CD8-positive, alpha-beta memory T cell (primary cell): ENCODE data around the gene CR1L. TPM values are rescaled to one million over a fixed set of nuclear protein-coding genes. Genes with fewer than 3 reads are reported as not detected.
"Not testable (repeated sequence)": the region's sequence is repeated elsewhere in the genome, so short reads cannot be mapped to it uniquely, and the experiment has no call there.

Source experiments
- CTCF ChIA-PET: fragments of 350-600 bp; sonication (Branson Sonifier 250); formaldehyde crosslinking; loops from one replicate; lab custom pipeline; 2021; ENCODE audit warnings: antibody characterized with exemption; lab: Charles Lee
- POLR2A ChIA-PET: fragments of 350-600 bp; sonication (Branson Sonifier 250); formaldehyde crosslinking; loops from one replicate; lab custom pipeline; 2021; ENCODE audit warnings: antibody characterized with exemption; lab: Charles Lee
- DNase-seq, 5 donors: peaks; one replicate each; pipeline versions ENCODE4 v3.0.0 to v3.0.0-alpha.2; 2020 to 2022; ENCODE audit warnings: mixed read lengths in 1 of 5
- H3K27ac ChIP-seq: one replicate; pipeline ENCODE4 v1.7.0; 2013; ENCODE audit warnings: low read depth, mild to moderate bottlenecking, low read length, moderate library complexity
- H3K27me3 ChIP-seq: 2 replicates; pipeline ENCODE4 v1.7.0; 2013; ENCODE audit warnings: low read length, mild to moderate bottlenecking; ENCODE audit not compliant: insufficient read depth, poor library complexity, severe bottlenecking
- H3K36me3 ChIP-seq: 2 replicates; pipeline ENCODE4 v1.7.0; 2013; ENCODE audit warnings: mild to moderate bottlenecking, low read length, moderate library complexity; ENCODE audit not compliant: insufficient read depth
- H3K4me1 ChIP-seq: 2 replicates; pipeline ENCODE4 v1.7.0; 2013; ENCODE audit warnings: mild to moderate bottlenecking, low read length, moderate library complexity; ENCODE audit not compliant: insufficient read depth
- H3K4me3 ChIP-seq: 2 replicates; pipeline ENCODE4 v1.7.0; 2013; ENCODE audit warnings: mild to moderate bottlenecking, low read length
- H3K9me3 ChIP-seq: 2 replicates; pipeline ENCODE4 v1.7.0; 2013; ENCODE audit warnings: mild to moderate bottlenecking, low read length
- H3K27ac Mint-ChIP-seq, 8 donors: one replicate each; pipeline ENCODE4 v1.8.0; 2020 to 2021; ENCODE audit warnings: mixed read lengths in 8 of 8, mild to moderate bottlenecking in 6 of 8, inconsistent platforms in 3 of 8, moderate library complexity in 3 of 8
- H3K27me3 Mint-ChIP-seq, 2 donors: one replicate each; pipeline ENCODE4 v1.8.0; 2020 to 2021; ENCODE audit warnings: mixed read lengths in 2 of 2, mild to moderate bottlenecking in 1 of 2, moderate library complexity in 1 of 2
- H3K36me3 Mint-ChIP-seq, 3 donors: one replicate each; pipeline ENCODE4 v1.8.0; 2020 to 2021; ENCODE audit warnings: mixed read lengths in 3 of 3, inconsistent platforms in 1 of 3, mild to moderate bottlenecking in 1 of 3
- H3K4me1 Mint-ChIP-seq, 3 donors: one replicate each; pipeline ENCODE4 v1.8.0; 2020 to 2021; ENCODE audit warnings: mixed read lengths in 3 of 3, inconsistent platforms in 1 of 3, mild to moderate bottlenecking in 1 of 3
- H3K4me3 Mint-ChIP-seq, 7 donors: one replicate each; pipeline ENCODE4 v1.8.0; 2020 to 2021; ENCODE audit warnings: mixed read lengths in 7 of 7, mild to moderate bottlenecking in 6 of 7, moderate library complexity in 4 of 7, inconsistent platforms in 2 of 7
- H3K9me3 Mint-ChIP-seq, 5 donors: one replicate each; pipeline ENCODE4 v1.8.0; 2020 to 2022; ENCODE audit warnings: mixed read lengths in 5 of 5, mild to moderate bottlenecking in 3 of 5, moderate library complexity in 2 of 5, inconsistent platforms in 1 of 5
- polyA plus RNA-seq: library from polyadenylated mRNA; unstranded; fragments of 300-500 nt; fragmentation: Illumina TruSeq; gene quantifications from one replicate; pipeline ENCODE4 v1.2.3, GENCODE V29; 2021
- total RNA-seq, 2 experiments: library from RNA; stranded (reverse); gene quantifications; one replicate each; pipeline ENCODE4 v1.2.3, GENCODE V29; 2021

The CR1L gene
- total and polyA plus RNA-seq, 3 experiments from 2014 or later = not detected

DNA sequence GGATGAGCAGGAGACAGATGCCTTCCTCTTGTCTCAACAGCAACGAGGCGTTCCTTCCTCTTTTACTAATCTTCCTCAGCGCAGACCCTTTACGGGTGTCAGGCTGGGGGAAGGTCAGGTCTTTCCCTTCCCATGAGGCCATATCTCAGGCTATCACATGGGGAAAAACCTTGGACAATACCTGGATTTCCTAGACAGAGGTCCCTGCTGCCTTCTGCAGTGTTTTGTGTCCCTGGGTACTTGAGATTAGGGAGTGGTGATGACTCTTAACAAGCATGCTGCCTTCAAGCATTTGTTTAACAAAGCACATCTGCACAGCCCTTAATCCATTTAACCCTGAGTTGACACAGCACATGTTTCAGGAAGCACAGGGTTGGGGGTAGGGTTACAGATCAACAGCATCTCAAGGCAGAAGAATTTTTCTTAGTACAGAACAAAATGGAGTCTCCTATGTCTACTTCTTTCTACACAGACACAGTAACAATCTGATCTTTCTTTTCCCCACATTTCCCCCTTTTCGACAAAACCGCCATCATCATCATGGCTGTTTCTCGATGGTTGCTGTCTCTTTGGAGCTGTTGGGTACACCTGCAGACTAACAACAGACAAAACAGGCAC is 9.3 kb upstream of the CR1L start:
- H3K36me3 ChIP-seq, H3K4me3 Mint-ChIP-seq, CTCF ChIA-PET, H3K4me3 ChIP-seq, H3K27ac Mint-ChIP-seq, H3K36me3 Mint-ChIP-seq, H3K27me3 ChIP-seq, POLR2A ChIA-PET, DNase-seq, H3K4me1 ChIP-seq, H3K9me3 Mint-ChIP-seq, H3K27ac ChIP-seq, H3K9me3 ChIP-seq, H3K4me1 Mint-ChIP-seq: not testable (repeated sequence)
- peaks cover 6 to 25% of the 10 kb centered on the region in 2 donors for H3K27me3 Mint-ChIP-seq

DNA sequence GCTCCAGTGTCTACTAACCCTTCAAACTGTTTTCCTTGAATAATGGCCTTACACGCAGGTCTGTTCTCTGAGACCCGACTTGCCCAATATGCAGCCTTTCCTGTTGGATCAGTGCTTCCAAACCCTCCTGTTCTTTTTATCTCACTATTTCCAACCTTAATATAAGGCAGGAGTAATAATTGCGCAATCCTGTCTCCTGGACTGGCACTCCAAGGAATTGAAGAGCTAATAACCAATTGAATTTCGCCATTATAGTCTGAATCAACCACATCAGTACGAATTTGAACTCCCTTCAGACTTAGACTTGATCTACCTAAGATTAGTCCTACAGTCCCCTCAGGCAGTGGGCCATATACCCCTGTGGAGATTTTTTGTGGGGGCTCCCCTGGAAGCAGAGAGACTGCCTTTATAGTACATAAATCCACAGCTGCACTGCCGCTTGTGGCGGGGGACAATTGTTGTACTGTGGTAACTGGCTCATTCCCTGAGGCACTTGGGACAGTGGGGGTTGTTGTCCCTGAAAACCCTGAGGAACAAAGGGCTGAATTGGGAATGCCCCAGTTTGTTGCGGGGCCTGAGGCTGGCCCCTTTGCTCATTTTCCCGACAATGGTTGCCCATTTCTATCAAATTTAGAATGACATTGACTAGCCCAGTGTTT is 6.3 kb upstream of the CR1L start:
- CTCF ChIA-PET, H3K4me3 Mint-ChIP-seq, H3K27ac Mint-ChIP-seq, H3K4me3 ChIP-seq, H3K9me3 ChIP-seq, H3K27ac ChIP-seq, H3K9me3 Mint-ChIP-seq, H3K27me3 ChIP-seq, H3K36me3 ChIP-seq, POLR2A ChIA-PET, H3K4me1 ChIP-seq, DNase-seq, H3K36me3 Mint-ChIP-seq, H3K4me1 Mint-ChIP-seq: not testable (repeated sequence)
- peaks cover 14 to 41% of the 10 kb centered on the region in 2 donors for H3K27me3 Mint-ChIP-seq

- CTCF ChIA-PET, H3K4me3 Mint-ChIP-seq, H3K9me3 Mint-ChIP-seq: not testable (repeated sequence)
Observed at GRCh38 chr1:207639362-207639761, 5.6 kb upstream of the CR1L start.

GRCh38 chr1:207644166-207644851 is 624 bp upstream of the CR1L start:
- no peak for DNase-seq
- H3K27ac Mint-ChIP-seq = no peak overlapping the region
- H3K9me3 ChIP-seq = no peaks in the 10 kb centered on the region
- H3K27ac ChIP-seq = no peak overlapping the region
- peaks cover 0 to 3% (median 0%) of the 10 kb centered on the region in 3 donors for H3K36me3 Mint-ChIP-seq
- H3K9me3 Mint-ChIP-seq = no peaks in the 10 kb centered on the region
- peaks cover 7 to 14% (median 9%) of the 10 kb centered on the region in 3 donors for H3K4me1 Mint-ChIP-seq
- H3K4me1 ChIP-seq = peaks cover 5% of the 10 kb centered on the region
- H3K36me3 ChIP-seq = no peaks in the 10 kb centered on the region
- H3K27me3 ChIP-seq = no peaks in the 10 kb centered on the region
- H3K4me3 ChIP-seq = peak overlapping the region; percentile 64
- H3K4me3 Mint-ChIP-seq = peak overlapping the region; percentile 67 to 86 (median 72)
- POLR2A ChIA-PET = no interaction called here
- H3K27me3 Mint-ChIP-seq = peaks cover 24 to 41% of the 10 kb centered on the region in 2 donors
- CTCF ChIA-PET = no interaction called here

More at GRCh38 chr1:207639362-207639761, 5.6 kb upstream of the CR1L start:
- H3K4me3 ChIP-seq, H3K9me3 ChIP-seq, H3K36me3 Mint-ChIP-seq, H3K27me3 ChIP-seq, H3K27ac Mint-ChIP-seq, H3K36me3 ChIP-seq, H3K4me1 Mint-ChIP-seq, H3K4me1 ChIP-seq, DNase-seq, H3K27ac ChIP-seq, POLR2A ChIA-PET: not testable (repeated sequence)
- H3K27me3 Mint-ChIP-seq = peaks cover 15 to 42% of the 10 kb centered on the region in 2 donors

DNA sequence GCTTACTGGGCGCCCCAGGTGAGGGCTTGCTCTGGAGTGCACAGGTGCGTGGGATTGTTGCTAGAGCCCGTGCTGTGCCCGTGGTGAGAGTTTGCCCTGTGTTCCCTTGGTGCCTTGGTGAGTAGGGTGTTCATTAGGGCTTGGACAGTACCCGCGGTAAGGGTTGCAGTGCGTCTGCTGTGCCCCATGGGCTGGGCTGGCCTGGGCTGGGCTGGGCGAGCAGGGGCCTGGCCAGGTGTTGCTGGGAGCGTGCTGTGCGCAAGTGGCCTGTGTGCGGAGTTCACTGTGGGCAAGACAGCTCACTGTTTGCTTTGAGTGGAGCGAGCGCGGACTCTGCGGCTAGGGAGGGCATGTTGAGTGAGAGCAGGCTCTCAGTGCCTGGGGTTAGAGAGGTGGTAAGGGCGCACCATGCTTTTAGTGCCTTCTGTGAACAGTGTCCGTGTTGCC is 725 bp downstream of the CR1L start:
- peaks cover 24 to 33% of the 10 kb centered on the region in 2 donors for H3K27me3 Mint-ChIP-seq
- DNase-seq = no peak
- H3K9me3 Mint-ChIP-seq = no peaks in the 10 kb centered on the region
- Histone ChIP-seq H3K36me3 (no peaks in the 10 kb centered on the region), H3K27ac (peak overlapping the region; percentile 64), H3K27me3 (no peaks in the 10 kb centered on the region), H3K4me3 (peak overlapping the region; percentile 64), H3K4me1 (peaks cover 5% of the 10 kb centered on the region), H3K9me3 (no peaks in the 10 kb centered on the region)
- ChIA-PET CTCF (no interaction called here), POLR2A (no interaction called here)
- peak overlapping the region; percentile 67 to 89 (median 73) for H3K4me3 Mint-ChIP-seq
- peaks cover 0 to 3% (median 0%) of the 10 kb centered on the region in 3 donors for H3K36me3 Mint-ChIP-seq
- no peak overlapping the region for H3K27ac Mint-ChIP-seq
- H3K4me1 Mint-ChIP-seq = peaks cover 7 to 14% (median 9%) of the 10 kb centered on the region in 3 donors

- Mint-ChIP-seq H3K27ac (no peak overlapping the region), H3K9me3 (no peaks in the 10 kb centered on the region), H3K27me3 (peaks cover 22 to 31% of the 10 kb centered on the region in 2 donors), H3K4me3 (peak overlapping the region in 6 of 7 donors; percentile 36 to 89 (median 64)), H3K36me3 (peaks cover 0 to 3% (median 0%) of the 10 kb centered on the region in 3 donors), H3K4me1 (peaks cover 7 to 14% (median 9%) of the 10 kb centered on the region in 3 donors)
- no peaks in the 10 kb centered on the region for H3K9me3 ChIP-seq
- peak overlapping the region; percentile 64 for H3K27ac ChIP-seq
- H3K27me3 ChIP-seq = no peaks in the 10 kb centered on the region
- ChIA-PET POLR2A (no interaction called here), CTCF (no interaction called here)
- peaks cover 5% of the 10 kb centered on the region for H3K4me1 ChIP-seq
- no peaks in the 10 kb centered on the region for H3K36me3 ChIP-seq
- DNase-seq = no peak
- H3K4me3 ChIP-seq = no peak overlapping the region
Observed at GRCh38 chr1:207646171-207646570, 1.2 kb downstream of the CR1L start.

- no peak for DNase-seq
- Mint-ChIP-seq H3K27ac (no peak overlapping the region), H3K4me3 (no peak overlapping the region), H3K36me3 (peaks cover 0 to 3% (median 0%) of the 10 kb centered on the region in 3 donors), H3K4me1 (peaks cover 7 to 14% (median 9%) of the 10 kb centered on the region in 3 donors), H3K9me3 (no peaks in the 10 kb centered on the region), H3K27me3 (peaks cover 21 to 26% of the 10 kb centered on the region in 2 donors)
- H3K4me1 ChIP-seq = peaks cover 5% of the 10 kb centered on the region
- H3K36me3 ChIP-seq = no peaks in the 10 kb centered on the region
- no peaks in the 10 kb centered on the region for H3K9me3 ChIP-seq
- H3K27ac ChIP-seq = peak overlapping the region; percentile 64
- H3K27me3 ChIP-seq = no peaks in the 10 kb centered on the region
- H3K4me3 ChIP-seq = no peak overlapping the region
- ChIA-PET POLR2A (no interaction called here), CTCF (no interaction called here)
Observed at GRCh38 chr1:207646944-207647579, 2.1 kb downstream of the CR1L start.
